DND-41 (cell line): ENCODE results near the gene COQ10B.

ENCODE experiments used
- ATAC-seq: fragments of 200-7000 bp; cut with Tn5 transposase; 3 replicates; pipeline ENCODE4 v1.9.1; 2021; ENCODE audit warnings: low read depth; ENCODE audit not compliant: insufficient read depth
- DNase-seq: peaks from one replicate; pipeline ENCODE4 v3.0.0-alpha.2; 2020
- H2AFZ ChIP-seq: 2 replicates; pipeline ENCODE4 v1.6.0; 2012; ENCODE audit warnings: low read depth, low read length
- H3K27ac ChIP-seq: 2 replicates; pipeline ENCODE4 v1.5.1; 2012; ENCODE audit warnings: low read length, inconsistent platforms
- H3K27me3 ChIP-seq: fragments of 200-600 bp; sonication (generic); 2 replicates; pipeline ENCODE4 v1.6.0; 2012; ENCODE audit warnings: low read length, mild to moderate bottlenecking, inconsistent platforms; ENCODE audit not compliant: insufficient read depth, poor library complexity
- H3K36me3 ChIP-seq: 2 replicates; pipeline ENCODE4 v1.5.1; 2012; ENCODE audit warnings: low read length, inconsistent platforms; ENCODE audit not compliant: insufficient read depth
- H3K4me1 ChIP-seq: 2 replicates; pipeline ENCODE4 v1.5.1; 2012; ENCODE audit warnings: mild to moderate bottlenecking, low read length; ENCODE audit not compliant: insufficient read depth
- H3K4me2 ChIP-seq: 2 replicates; pipeline ENCODE4 v1.6.0; 2012; ENCODE audit warnings: mild to moderate bottlenecking, moderate library complexity, low read length, inconsistent platforms; ENCODE audit not compliant: insufficient read depth
- H3K4me3 ChIP-seq, 2 experiments: fragments of 200-600 bp in 1 of 2; shearing (Covaris generic) in 1 of 2; 2 replicates each; pipeline ENCODE4 v1.5.1; 2012 to 2016; ENCODE audit warnings: inconsistent platforms in 2 of 2, low read length in 2 of 2, mild to moderate bottlenecking in 2 of 2, low read depth in 1 of 2, moderate library complexity in 1 of 2
- H3K79me2 ChIP-seq: 2 replicates; pipeline ENCODE4 v1.6.0; 2012; ENCODE audit warnings: low read length, inconsistent platforms; ENCODE audit not compliant: insufficient read depth
- H3K9ac ChIP-seq: 2 replicates; pipeline ENCODE4 v1.6.0; 2012; ENCODE audit warnings: low read depth, mild to moderate bottlenecking, inconsistent platforms, low read length, moderate library complexity
- H3K9me3 ChIP-seq: 2 replicates; pipeline ENCODE4 v1.5.1; 2012; ENCODE audit warnings: low read length, moderate library complexity, mild to moderate bottlenecking, inconsistent platforms; ENCODE audit not compliant: insufficient read depth, severe bottlenecking
- H4K20me1 ChIP-seq: 2 replicates; pipeline ENCODE4 v1.6.0; 2012; ENCODE audit warnings: low read length; ENCODE audit not compliant: insufficient read depth
- CTCF ChIP-seq: IDR thresholded peaks from 2 replicates; pipeline ENCODE4 v1.5.1; 2012; ENCODE audit warnings: borderline replicate concordance, low read length, moderate library complexity, mild to moderate bottlenecking; ENCODE audit not compliant: poor library complexity, severe bottlenecking; ENCODE audit errors: extremely low read depth
- EZH2 ChIP-seq: IDR thresholded peaks from 3 replicates; pipeline ENCODE4 v1.6.1; 2012; ENCODE audit warnings: borderline replicate concordance, low read depth, mild to moderate bottlenecking, moderate library complexity, low read length, inconsistent platforms; ENCODE audit not compliant: severe bottlenecking

Gene COQ10B

GRCh38 chr2:197499594-197500502, 46.5 kb downstream of the COQ10B start, which contains the start of the genes HSPD1 and HSPE1:
Gene HSPD1, minus strand, starts transcription at chr2:197499840. Its CDS starts 992 bp downstream, at chr2:197498848.
Gene HSPE1, plus strand, starts transcription at chr2:197500379. Its CDS starts 58 bp downstream, at chr2:197500437.
- Histone ChIP-seq H3K4me3 (peak within 1 kb of the TSS; percentile 73 to 92), H3K4me2 (peak within 1 kb of the TSS; percentile 80), H3K9me3 (no peaks in the 10 kb centered on the region), H3K79me2 (peaks cover 94% of the 10 kb centered on the region), H4K20me1 (peaks cover 46% of the 10 kb centered on the region), H2AFZ (peak within 1 kb of the TSS; percentile 68), H3K4me1 (peaks cover 55% of the 10 kb centered on the region), H3K9ac (peak within 1 kb of the TSS; percentile 74), H3K36me3 (peaks cover 79% of the 10 kb centered on the region), H3K27me3 (no peaks in the 10 kb centered on the region), H3K27ac (peak within 1 kb of the TSS; percentile 79)
- ATAC-seq = peak; percentile 80
- TF ChIP-seq CTCF = no peak
- no peak for TF ChIP-seq EZH2
- peak; percentile 99 for DNase-seq

GRCh38 chr2:197500503-197501131, 47.3 kb downstream of the COQ10B start:
- Histone ChIP-seq H3K4me3 (peak overlapping the region; percentile 73 to 92), H3K27me3 (no peaks in the 10 kb centered on the region), H3K4me1 (peaks cover 47% of the 10 kb centered on the region), H4K20me1 (peaks cover 43% of the 10 kb centered on the region), H3K9me3 (no peaks in the 10 kb centered on the region), H3K9ac (peak overlapping the region; percentile 74), H2AFZ (peak overlapping the region; percentile 66), H3K79me2 (peaks cover 87% of the 10 kb centered on the region), H3K27ac (peak overlapping the region; percentile 79), H3K36me3 (peaks cover 72% of the 10 kb centered on the region), H3K4me2 (peak overlapping the region; percentile 73)
- TF ChIP-seq EZH2 (no peak), CTCF (no peak)
- ATAC-seq = peak; percentile 9
- no peak for DNase-seq

GRCh38 chr2:197502201-197502600, 48.8 kb downstream of the COQ10B start:
- H3K4me2 ChIP-seq = peak overlapping the region; percentile 73
- ATAC-seq = no peak
- no peaks in the 10 kb centered on the region for H3K27me3 ChIP-seq
- no peak for DNase-seq
- H3K79me2 ChIP-seq = peaks cover 80% of the 10 kb centered on the region
- peak overlapping the region; percentile 1 to 73; a peak in 3 of 4 replicates for H3K4me3 ChIP-seq
- H3K9ac ChIP-seq = peak overlapping the region; percentile 74
- H4K20me1 ChIP-seq = peaks cover 27% of the 10 kb centered on the region
- H3K4me1 ChIP-seq = peaks cover 31% of the 10 kb centered on the region
- H3K27ac ChIP-seq = peak overlapping the region; percentile 36
- H3K36me3 ChIP-seq = peaks cover 56% of the 10 kb centered on the region
- H3K9me3 ChIP-seq = no peaks in the 10 kb centered on the region
- no peak overlapping the region for H2AFZ ChIP-seq
- TF ChIP-seq CTCF = no peak
- TF ChIP-seq EZH2 = no peak
